ENCODE measurements around the gene CD8B2.
A peak's percentile ranks its signal among the peaks of the same experiment; 100 is the strongest.
"Not testable (repeated sequence)": the region's sequence is repeated elsewhere in the genome, so short reads cannot be mapped to it uniquely, and the experiment has no call there.

CD8B2 gene

GRCh38 chr2:106514827-106515226 lies 27.7 kb downstream of the CD8B2 start:
- H3K9ac ChIP-seq (ENCODE audit: low read length); H3K36me3 ChIP-seq (ENCODE audit: control insufficient read depth, insufficient read depth, low read length, severe bottlenecking); H3K4me3 ChIP-seq (ENCODE audit: low read length); H3K9me3 ChIP-seq (ENCODE audit: control insufficient read depth, low read length); H3K4me1 ChIP-seq (ENCODE audit: control insufficient read depth, insufficient read depth, low read length); H3K27me3 ChIP-seq (replicated peaks; ENCODE audit: control insufficient read depth, insufficient read depth, low read length): not testable (repeated sequence)
- DNase-seq (ENCODE audit: low read depth) = peak; percentile 35

GRCh38 chr2:106516436-106516835 lies 29.3 kb downstream of the CD8B2 start:
- Histone ChIP-seq H3K4me1 (ENCODE audit: control insufficient read depth, insufficient read depth, low read length) (peaks cover 2% of the 10 kb centered on the region), H3K4me3 (ENCODE audit: low read length) (no peak overlapping the region), H3K9me3 (ENCODE audit: control insufficient read depth, low read length) (no peaks in the 10 kb centered on the region), H3K9ac (ENCODE audit: low read length) (no peak overlapping the region), H3K36me3 (ENCODE audit: control insufficient read depth, insufficient read depth, low read length, severe bottlenecking) (no peaks in the 10 kb centered on the region), H3K27me3 (replicated peaks; ENCODE audit: control insufficient read depth, insufficient read depth, low read length) (peaks cover under 1% of the 10 kb centered on the region)
- no peak for DNase-seq (ENCODE audit: low read depth)

- H3K4me1 ChIP-seq (ENCODE audit: control insufficient read depth, insufficient read depth, low read length) = peaks cover under 1% of the 10 kb centered on the region
- H3K4me3 ChIP-seq (ENCODE audit: low read length) = no peak overlapping the region
- peaks cover 4% of the 10 kb centered on the region for H3K27me3 ChIP-seq (replicated peaks; ENCODE audit: control insufficient read depth, insufficient read depth, low read length)
- H3K36me3 ChIP-seq (ENCODE audit: control insufficient read depth, insufficient read depth, low read length, severe bottlenecking) = no peaks in the 10 kb centered on the region
- no peak for DNase-seq (ENCODE audit: low read depth)
- H3K9ac ChIP-seq (ENCODE audit: low read length) = no peak overlapping the region
- no peaks in the 10 kb centered on the region for H3K9me3 ChIP-seq (ENCODE audit: control insufficient read depth, low read length)
Measured at GRCh38 chr2:106516864-106517263, 29.7 kb downstream of the CD8B2 start.

GRCh38 chr2:106517329-106517728 lies 30.2 kb downstream of the CD8B2 start:
- H3K36me3 ChIP-seq (ENCODE audit: control insufficient read depth, insufficient read depth, low read length, severe bottlenecking) = no peaks in the 10 kb centered on the region
- DNase-seq (ENCODE audit: low read depth) = no peak
- H3K4me3 ChIP-seq (ENCODE audit: low read length) = no peak overlapping the region
- no peak overlapping the region for H3K9ac ChIP-seq (ENCODE audit: low read length)
- H3K4me1 ChIP-seq (ENCODE audit: control insufficient read depth, insufficient read depth, low read length) = no peaks in the 10 kb centered on the region
- H3K9me3 ChIP-seq (ENCODE audit: control insufficient read depth, low read length) = no peaks in the 10 kb centered on the region
- H3K27me3 ChIP-seq (replicated peaks; ENCODE audit: control insufficient read depth, insufficient read depth, low read length) = peaks cover 4% of the 10 kb centered on the region

GRCh38 chr2:106519767-106520166 lies 32.6 kb downstream of the CD8B2 start:
- Histone ChIP-seq H3K9me3 (ENCODE audit: control insufficient read depth, low read length) (peaks cover 4% of the 10 kb centered on the region), H3K4me1 (ENCODE audit: control insufficient read depth, insufficient read depth, low read length) (no peaks in the 10 kb centered on the region), H3K27me3 (replicated peaks; ENCODE audit: control insufficient read depth, insufficient read depth, low read length) (peaks cover 12% of the 10 kb centered on the region), H3K9ac (ENCODE audit: low read length) (no peak overlapping the region), H3K36me3 (ENCODE audit: control insufficient read depth, insufficient read depth, low read length, severe bottlenecking) (no peaks in the 10 kb centered on the region), H3K4me3 (ENCODE audit: low read length) (no peak overlapping the region)
- DNase-seq (ENCODE audit: low read depth) = no peak

GRCh38 chr2:106521016-106521415 lies 33.9 kb downstream of the CD8B2 start:
- Histone ChIP-seq H3K4me1 (ENCODE audit: control insufficient read depth, insufficient read depth, low read length) (no peaks in the 10 kb centered on the region), H3K9me3 (ENCODE audit: control insufficient read depth, low read length) (peaks cover 4% of the 10 kb centered on the region), H3K36me3 (ENCODE audit: control insufficient read depth, insufficient read depth, low read length, severe bottlenecking) (no peaks in the 10 kb centered on the region), H3K9ac (ENCODE audit: low read length) (no peak overlapping the region), H3K27me3 (replicated peaks; ENCODE audit: control insufficient read depth, insufficient read depth, low read length) (peaks cover 12% of the 10 kb centered on the region), H3K4me3 (ENCODE audit: low read length) (no peak overlapping the region)
- DNase-seq (ENCODE audit: low read depth) = no peak

- Histone ChIP-seq H3K4me1 (ENCODE audit: control insufficient read depth, insufficient read depth, low read length) (no peaks in the 10 kb centered on the region), H3K9ac (ENCODE audit: low read length) (no peak overlapping the region), H3K27me3 (replicated peaks; ENCODE audit: control insufficient read depth, insufficient read depth, low read length) (peaks cover 18% of the 10 kb centered on the region), H3K4me3 (ENCODE audit: low read length) (no peak overlapping the region), H3K9me3 (ENCODE audit: control insufficient read depth, low read length) (peaks cover 4% of the 10 kb centered on the region), H3K36me3 (ENCODE audit: control insufficient read depth, insufficient read depth, low read length, severe bottlenecking) (no peaks in the 10 kb centered on the region)
- DNase-seq (ENCODE audit: low read depth) = no peak
Measured at GRCh38 chr2:106523976-106524665, 37.0 kb downstream of the CD8B2 start.

GRCh38 chr2:106530866-106531265 lies 43.7 kb downstream of the CD8B2 start:
- no peaks in the 10 kb centered on the region for H3K9me3 ChIP-seq (ENCODE audit: control insufficient read depth, low read length)
- H3K4me3 ChIP-seq (ENCODE audit: low read length) = no peak overlapping the region
- peaks cover 43% of the 10 kb centered on the region for H3K27me3 ChIP-seq (replicated peaks; ENCODE audit: control insufficient read depth, insufficient read depth, low read length)
- no peaks in the 10 kb centered on the region for H3K36me3 ChIP-seq (ENCODE audit: control insufficient read depth, insufficient read depth, low read length, severe bottlenecking)
- no peaks in the 10 kb centered on the region for H3K4me1 ChIP-seq (ENCODE audit: control insufficient read depth, insufficient read depth, low read length)
- no peak overlapping the region for H3K9ac ChIP-seq (ENCODE audit: low read length)
- no peak for DNase-seq (ENCODE audit: low read depth)

GRCh38 chr2:106531676-106532214 lies 44.6 kb downstream of the CD8B2 start:
- peaks cover 46% of the 10 kb centered on the region for H3K27me3 ChIP-seq (replicated peaks; ENCODE audit: control insufficient read depth, insufficient read depth, low read length)
- H3K4me3 ChIP-seq (ENCODE audit: low read length) = no peak overlapping the region
- H3K9me3 ChIP-seq (ENCODE audit: control insufficient read depth, low read length) = no peaks in the 10 kb centered on the region
- peak; percentile 26 for DNase-seq (ENCODE audit: low read depth)
- no peaks in the 10 kb centered on the region for H3K4me1 ChIP-seq (ENCODE audit: control insufficient read depth, insufficient read depth, low read length)
- H3K36me3 ChIP-seq (ENCODE audit: control insufficient read depth, insufficient read depth, low read length, severe bottlenecking) = no peaks in the 10 kb centered on the region
- H3K9ac ChIP-seq (ENCODE audit: low read length) = no peak overlapping the region

- no peak for DNase-seq (ENCODE audit: low read depth)
- Histone ChIP-seq H3K4me1 (ENCODE audit: control insufficient read depth, insufficient read depth, low read length) (no peaks in the 10 kb centered on the region), H3K36me3 (ENCODE audit: control insufficient read depth, insufficient read depth, low read length, severe bottlenecking) (no peaks in the 10 kb centered on the region), H3K9ac (ENCODE audit: low read length) (no peak overlapping the region), H3K9me3 (ENCODE audit: control insufficient read depth, low read length) (no peaks in the 10 kb centered on the region), H3K4me3 (ENCODE audit: low read length) (no peak overlapping the region), H3K27me3 (replicated peaks; ENCODE audit: control insufficient read depth, insufficient read depth, low read length) (peaks cover 46% of the 10 kb centered on the region)
Measured at GRCh38 chr2:106532236-106532635, 45.1 kb downstream of the CD8B2 start.

- Histone ChIP-seq H3K9me3 (ENCODE audit: control insufficient read depth, low read length) (no peaks in the 10 kb centered on the region), H3K4me1 (ENCODE audit: control insufficient read depth, insufficient read depth, low read length) (no peaks in the 10 kb centered on the region), H3K36me3 (ENCODE audit: control insufficient read depth, insufficient read depth, low read length, severe bottlenecking) (no peaks in the 10 kb centered on the region), H3K9ac (ENCODE audit: low read length) (no peak overlapping the region), H3K4me3 (ENCODE audit: low read length) (no peak overlapping the region), H3K27me3 (replicated peaks; ENCODE audit: control insufficient read depth, insufficient read depth, low read length) (peaks cover 44% of the 10 kb centered on the region)
- no peak for DNase-seq (ENCODE audit: low read depth)
Measured at GRCh38 chr2:106534471-106534870, 47.3 kb downstream of the CD8B2 start.

GRCh38 chr2:106536490-106536889 lies 49.3 kb downstream of the CD8B2 start:
- no peaks in the 10 kb centered on the region for H3K9me3 ChIP-seq (ENCODE audit: control insufficient read depth, low read length)
- DNase-seq (ENCODE audit: low read depth) = no peak
- H3K27me3 ChIP-seq (replicated peaks; ENCODE audit: control insufficient read depth, insufficient read depth, low read length) = peaks cover 43% of the 10 kb centered on the region
- no peaks in the 10 kb centered on the region for H3K36me3 ChIP-seq (ENCODE audit: control insufficient read depth, insufficient read depth, low read length, severe bottlenecking)
- H3K4me3 ChIP-seq (ENCODE audit: low read length) = no peak overlapping the region
- H3K9ac ChIP-seq (ENCODE audit: low read length) = no peak overlapping the region
- H3K4me1 ChIP-seq (ENCODE audit: control insufficient read depth, insufficient read depth, low read length) = no peaks in the 10 kb centered on the region
